ENCODE data around the gene UBTF. TPM values are rescaled to one million over a fixed set of nuclear protein-coding genes. Genes with fewer than 3 reads are reported as not detected.

UBTF gene
- total and polyA plus RNA-seq, 2 donors (not counting 3 experiments of a cell fraction or from before 2014, with no cell fraction given) = 14.7 to 84.7 TPM

DNA sequence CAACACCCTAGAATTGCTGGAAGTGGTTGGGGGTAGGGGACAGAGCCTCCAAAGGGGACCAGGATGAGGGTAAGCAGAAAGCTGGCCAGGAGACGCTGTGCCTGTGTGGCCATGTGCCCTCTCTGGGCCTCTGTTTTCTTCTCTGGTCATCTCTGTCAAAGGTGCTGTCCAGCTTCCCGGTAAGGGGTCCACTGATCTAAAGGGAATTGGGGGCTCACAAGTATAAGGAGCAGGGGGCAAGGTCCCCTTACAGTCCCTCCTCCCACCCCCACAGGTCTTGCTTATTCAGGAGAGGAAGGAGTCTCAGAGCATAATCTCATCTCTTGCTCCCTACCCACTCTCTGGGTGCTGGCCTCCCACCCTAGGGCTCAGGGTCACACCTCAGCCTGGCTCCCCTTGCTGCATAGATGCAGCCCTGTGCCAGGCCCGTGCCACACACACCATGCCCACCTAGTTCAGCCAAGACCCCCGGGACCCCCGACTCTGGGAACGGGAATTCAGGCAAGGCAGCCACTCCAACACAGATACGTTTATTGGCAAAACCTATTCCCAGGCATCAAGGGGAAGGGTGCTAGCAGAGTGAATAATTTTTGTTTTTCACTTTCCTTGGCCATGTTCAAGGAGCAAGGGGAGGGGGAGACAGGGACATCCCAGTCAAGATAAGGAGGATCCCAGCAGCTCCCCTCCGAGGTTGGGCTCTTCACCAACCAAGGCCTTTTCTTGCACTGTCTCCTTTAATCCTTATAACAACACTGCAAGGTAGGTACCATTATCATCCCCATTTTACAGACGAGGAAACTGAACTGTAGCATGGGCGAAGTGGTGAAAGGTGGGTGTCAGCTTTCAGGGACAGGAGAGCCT lies 28.6 kb upstream of the UBTF start:
- ChIA-PET CTCF (interaction anchor here (0.8 kb wide), 1 partner anchor 19 kb away, joined by 3 read pairs; the partner anchor contains the start of gene SLC4A1), POLR2A (interaction anchor here (0.6 kb wide), 1 partner anchor 25 kb away, joined by 4 read pairs; no protein-coding TSS in a partner anchor)
- Histone ChIP-seq H2AFZ (ENCODE audit: low read depth, low read length) (no peak overlapping the region), H3K79me2 (ENCODE audit: control insufficient read depth, insufficient read depth, low read length) (no peaks in the 10 kb centered on the region), H3K27ac (ENCODE audit: insufficient read depth, low read depth, low read length) (no peak overlapping the region), H3K9me3 (replicated peaks; ENCODE audit: control insufficient read depth, insufficient read depth, low read length) (no peaks in the 10 kb centered on the region), H3K4me3 (replicated peaks in 1 of 3; ENCODE audit: insufficient read depth in 1 of 3, low read depth in 1 of 3, low read length in 3 of 3) (no peak overlapping the region), H3K9ac (replicated peaks; ENCODE audit: extremely low read depth, insufficient read depth, low read length) (no peak overlapping the region), H3K4me1 (ENCODE audit: control insufficient read depth, extremely low read depth, insufficient read depth, low read length) (peaks cover 3% of the 10 kb centered on the region), H3K36me3 (ENCODE audit: control insufficient read depth in 2 of 2, extremely low read depth in 1 of 2, insufficient read depth in 2 of 2, low read length in 2 of 2) (no peaks in the 10 kb centered on the region), H4K20me1 (replicated peaks; ENCODE audit: control insufficient read depth, extremely low read depth, insufficient read depth, low read length) (no peaks in the 10 kb centered on the region), H3K4me2 (ENCODE audit: insufficient read depth, low read length) (no peak overlapping the region), H3K9me1 (replicated peaks; ENCODE audit: control insufficient read depth, extremely low read depth, insufficient read depth, low read length) (no peaks in the 10 kb centered on the region), H3K27me3 (ENCODE audit: control insufficient read depth in 2 of 2, insufficient read depth in 2 of 2, low read length in 2 of 2) (no peaks in the 10 kb centered on the region)
- intact Hi-C loops (cut with micrococcal nuclease) = no loop called here
- no TSS peak for BruUV-seq (replicated peaks)
- dilution Hi-C loops (cut with MboI; ENCODE audit: extremely low pct_ligation_motif_present, low sequenced_read_pairs) = no loop called here
- TF ChIP-seq JUN (IDR thresholded peaks at IDR 0.05; ENCODE audit: borderline replicate concordance, insufficient read depth, insufficient read length, low read depth) (no peak), POLR2A (IDR thresholded peaks at IDR 0.05; ENCODE audit: low read depth, low read length) (no peak), MYC (IDR thresholded peaks at IDR 0.05; ENCODE audit: low read depth, low read length) (no peak), EZH2 (IDR thresholded peaks at IDR 0.05; ENCODE audit: borderline replicate concordance, low read depth, low read length, severe bottlenecking) (no peak), POLR2AphosphoS5 (IDR thresholded peaks at IDR 0.05; ENCODE audit: insufficient read depth, low read depth, low read length) (no peak), GATA2 (IDR thresholded peaks at IDR 0.05; ENCODE audit: insufficient read depth, insufficient read length, low read depth, low read length) (no peak), FOS (IDR thresholded peaks at IDR 0.05; ENCODE audit: borderline replicate concordance, insufficient read depth, low read length) (no peak)
- TF ChIP-seq, protein P1, sequence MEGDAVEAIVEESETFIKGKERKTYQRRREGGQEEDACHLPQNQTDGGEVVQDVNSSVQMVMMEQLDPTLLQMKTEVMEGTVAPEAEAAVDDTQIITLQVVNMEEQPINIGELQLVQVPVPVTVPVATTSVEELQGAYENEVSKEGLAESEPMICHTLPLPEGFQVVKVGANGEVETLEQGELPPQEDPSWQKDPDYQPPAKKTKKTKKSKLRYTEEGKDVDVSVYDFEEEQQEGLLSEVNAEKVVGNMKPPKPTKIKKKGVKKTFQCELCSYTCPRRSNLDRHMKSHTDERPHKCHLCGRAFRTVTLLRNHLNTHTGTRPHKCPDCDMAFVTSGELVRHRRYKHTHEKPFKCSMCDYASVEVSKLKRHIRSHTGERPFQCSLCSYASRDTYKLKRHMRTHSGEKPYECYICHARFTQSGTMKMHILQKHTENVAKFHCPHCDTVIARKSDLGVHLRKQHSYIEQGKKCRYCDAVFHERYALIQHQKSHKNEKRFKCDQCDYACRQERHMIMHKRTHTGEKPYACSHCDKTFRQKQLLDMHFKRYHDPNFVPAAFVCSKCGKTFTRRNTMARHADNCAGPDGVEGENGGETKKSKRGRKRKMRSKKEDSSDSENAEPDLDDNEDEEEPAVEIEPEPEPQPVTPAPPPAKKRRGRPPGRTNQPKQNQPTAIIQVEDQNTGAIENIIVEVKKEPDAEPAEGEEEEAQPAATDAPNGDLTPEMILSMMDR (IDR thresholded peaks at IDR 0.05; ENCODE audit: extremely low read depth in 1 of 2, insufficient read depth in 1 of 2, low read depth in 1 of 2, low read length in 2 of 2) = no peak
- TF ChIP-seq, protein P2, sequence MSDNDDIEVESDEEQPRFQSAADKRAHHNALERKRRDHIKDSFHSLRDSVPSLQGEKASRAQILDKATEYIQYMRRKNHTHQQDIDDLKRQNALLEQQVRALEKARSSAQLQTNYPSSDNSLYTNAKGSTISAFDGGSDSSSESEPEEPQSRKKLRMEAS (IDR thresholded peaks at IDR 0.05; ENCODE audit: insufficient read depth, insufficient read length) = no peak
- DNase-seq (ENCODE audit: low read depth, low spot score) (no peak), FAIRE-seq (no peak)
